ENCODE results near the gene EYA2.
"Not testable (repeated sequence)": the region's sequence is repeated elsewhere in the genome, so short reads cannot be mapped to it uniquely, and the experiment has no call there.

The EYA2 gene

DNA sequence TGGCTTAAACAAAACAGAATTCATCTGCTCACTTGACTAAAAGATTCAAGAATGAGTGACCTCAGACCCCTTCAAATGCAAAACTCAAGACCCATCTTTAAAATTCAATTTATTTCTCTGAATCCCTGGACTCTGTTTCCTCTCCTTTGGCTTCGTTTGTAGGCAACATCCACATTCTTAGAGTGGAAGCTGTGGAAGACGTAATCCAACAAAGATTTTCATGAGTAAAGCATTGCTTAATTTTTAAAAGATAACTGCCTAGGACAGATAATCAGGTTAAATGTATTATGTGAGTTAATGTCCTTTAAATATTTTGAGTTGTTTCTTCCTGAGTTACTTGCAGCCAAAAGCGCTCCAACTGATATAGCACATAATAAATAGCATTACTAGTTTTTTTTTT lies 297.3 kb downstream of the EYA2 start:
- DNase-seq, result no peak

DNA sequence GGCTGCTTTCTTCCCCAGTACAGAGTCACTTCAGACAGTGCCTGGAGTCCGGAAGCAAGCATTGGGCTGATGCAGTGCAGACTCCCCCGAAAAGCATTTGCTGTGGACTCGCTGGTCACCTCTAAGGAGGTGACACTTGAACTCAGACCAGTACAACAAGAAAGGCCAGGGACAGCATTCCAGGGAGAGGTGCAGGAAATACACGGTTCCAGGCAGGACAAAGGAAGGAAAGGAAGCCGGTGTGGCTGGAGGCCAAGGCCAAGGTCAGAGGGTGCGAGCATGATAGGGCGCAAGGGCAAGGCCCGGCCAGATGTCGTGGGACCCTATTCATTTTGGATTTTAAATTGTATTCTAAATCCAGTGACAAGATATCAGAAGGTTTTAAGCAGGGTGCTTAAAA lies 300.9 kb downstream of the EYA2 start:
- no peak for DNase-seq

DNA sequence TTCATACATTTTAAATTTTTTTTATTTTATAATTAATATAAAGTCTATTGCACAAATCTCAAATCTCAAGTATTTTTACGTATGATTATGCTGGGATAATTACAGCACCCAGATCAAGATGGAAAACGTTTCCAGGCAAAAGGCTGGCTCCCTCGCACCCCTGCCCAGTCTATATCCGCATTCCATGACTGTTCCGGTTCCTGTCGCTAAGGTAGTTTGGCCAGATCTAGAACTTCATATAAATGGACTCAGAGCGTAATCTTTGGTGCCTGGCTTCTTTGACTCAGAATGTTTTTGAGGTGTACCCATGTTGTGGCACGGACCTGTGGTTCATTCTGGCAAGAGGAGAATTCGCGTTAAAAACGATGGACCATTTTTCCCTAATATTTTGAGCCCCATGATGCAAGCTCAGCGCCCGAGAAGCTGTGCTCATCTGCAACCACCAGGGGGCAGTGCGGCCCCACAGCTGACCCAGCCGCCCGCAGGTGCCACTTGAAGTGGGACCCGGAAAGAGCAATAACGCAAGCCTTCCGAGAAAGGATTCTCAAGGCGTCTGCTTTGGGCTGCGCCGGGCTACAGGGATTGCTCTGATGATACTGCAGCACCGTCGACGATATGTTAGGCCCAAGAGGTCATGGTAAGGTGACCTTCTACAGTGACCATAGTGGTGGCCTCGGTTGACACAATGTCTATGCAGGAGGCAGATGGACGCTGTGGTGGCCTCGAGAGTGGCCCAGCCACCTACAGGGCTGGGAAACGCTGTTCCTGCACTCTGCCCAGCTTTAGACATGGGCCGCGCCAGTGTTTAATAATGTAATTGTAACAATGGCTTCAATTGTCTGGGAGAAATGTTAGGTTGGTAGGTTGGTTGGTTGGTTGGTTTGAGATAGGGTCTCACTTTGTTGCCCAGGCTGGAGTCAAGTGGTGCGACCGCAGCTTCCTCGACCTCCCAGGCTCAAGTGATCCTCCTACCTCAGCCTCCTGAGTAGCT lies 301.7 kb downstream of the EYA2 start:
- DNase-seq, result peak; percentile 42

DNA sequence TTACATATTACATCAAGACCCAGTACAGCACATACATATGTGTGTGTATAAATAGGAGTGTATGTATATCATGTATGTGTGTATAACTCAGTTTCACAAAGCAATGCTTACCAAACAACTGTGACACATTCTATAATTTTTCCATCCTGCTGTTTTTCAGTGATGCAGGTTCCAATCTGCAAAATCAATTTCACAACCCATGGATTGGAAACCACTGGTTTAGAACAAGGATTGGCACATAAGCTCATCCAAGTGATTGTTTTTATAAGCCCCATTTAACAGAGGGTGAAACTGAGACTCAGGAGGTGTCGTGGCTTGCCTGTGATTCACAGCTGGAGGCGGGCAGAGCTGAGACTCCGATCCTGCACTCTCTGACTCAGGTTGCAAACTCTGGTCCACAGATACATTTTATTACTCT lies 303.6 kb downstream of the EYA2 start:
- no peak for DNase-seq

DNA sequence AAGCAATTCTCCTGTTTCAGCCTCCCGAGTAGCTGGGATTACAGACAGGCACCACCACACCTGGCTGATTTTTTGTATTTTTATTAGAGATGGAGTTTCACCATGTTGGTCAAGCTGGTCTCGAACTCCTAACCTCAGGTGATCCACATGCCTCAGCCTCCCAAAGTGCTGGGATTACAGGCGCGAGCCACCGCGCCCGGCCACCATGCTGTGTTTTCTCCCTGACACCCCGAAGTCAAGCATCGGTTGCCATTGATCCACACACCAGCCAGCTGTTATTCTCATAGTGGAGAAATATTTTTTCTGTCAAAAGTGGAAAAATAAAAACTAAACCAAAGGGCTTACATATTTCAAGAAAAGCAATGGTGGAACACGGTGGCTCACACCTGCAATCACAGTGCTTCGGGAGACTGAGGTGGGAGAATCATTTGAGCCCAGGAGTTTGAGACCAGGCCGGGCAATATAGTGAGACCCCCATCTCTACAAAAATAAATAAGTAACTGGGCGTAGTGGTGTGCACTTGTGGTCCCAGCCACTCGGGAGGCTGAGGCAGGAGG lies 304.4 kb downstream of the EYA2 start:
- no peak for DNase-seq

DNA sequence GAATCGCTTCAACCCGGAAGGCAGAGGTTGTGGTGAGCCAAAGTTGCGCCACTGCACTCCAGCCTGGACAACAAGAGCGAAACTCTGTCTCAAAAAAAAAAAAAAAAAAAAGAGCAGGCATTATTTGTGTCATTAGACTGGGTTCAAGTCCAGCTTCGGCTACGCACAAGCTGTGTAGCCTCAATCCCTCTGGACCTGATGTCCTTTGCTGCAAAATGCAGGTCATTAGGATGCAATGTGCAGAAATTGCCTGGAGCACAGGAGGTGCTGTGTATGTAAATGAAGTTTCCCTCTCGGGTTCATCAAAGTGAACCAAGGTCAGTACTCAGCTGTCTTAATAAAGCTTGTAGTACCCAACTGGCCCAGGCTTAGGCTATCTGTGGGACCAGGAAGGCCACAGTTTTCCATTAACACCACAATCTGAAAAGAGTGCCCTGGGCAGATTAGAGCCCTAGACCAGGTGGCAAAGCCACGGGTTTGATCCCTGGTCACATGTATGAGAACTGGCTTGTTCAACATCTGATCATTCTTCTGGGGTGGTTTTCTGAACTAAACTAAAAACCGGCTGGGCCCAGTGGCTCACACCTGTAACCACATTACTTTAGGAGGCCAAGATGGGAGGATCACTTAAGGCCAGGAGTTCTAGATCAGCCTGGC lies 306.6 kb downstream of the EYA2 start:
- DNase-seq, result no peak

DNA sequence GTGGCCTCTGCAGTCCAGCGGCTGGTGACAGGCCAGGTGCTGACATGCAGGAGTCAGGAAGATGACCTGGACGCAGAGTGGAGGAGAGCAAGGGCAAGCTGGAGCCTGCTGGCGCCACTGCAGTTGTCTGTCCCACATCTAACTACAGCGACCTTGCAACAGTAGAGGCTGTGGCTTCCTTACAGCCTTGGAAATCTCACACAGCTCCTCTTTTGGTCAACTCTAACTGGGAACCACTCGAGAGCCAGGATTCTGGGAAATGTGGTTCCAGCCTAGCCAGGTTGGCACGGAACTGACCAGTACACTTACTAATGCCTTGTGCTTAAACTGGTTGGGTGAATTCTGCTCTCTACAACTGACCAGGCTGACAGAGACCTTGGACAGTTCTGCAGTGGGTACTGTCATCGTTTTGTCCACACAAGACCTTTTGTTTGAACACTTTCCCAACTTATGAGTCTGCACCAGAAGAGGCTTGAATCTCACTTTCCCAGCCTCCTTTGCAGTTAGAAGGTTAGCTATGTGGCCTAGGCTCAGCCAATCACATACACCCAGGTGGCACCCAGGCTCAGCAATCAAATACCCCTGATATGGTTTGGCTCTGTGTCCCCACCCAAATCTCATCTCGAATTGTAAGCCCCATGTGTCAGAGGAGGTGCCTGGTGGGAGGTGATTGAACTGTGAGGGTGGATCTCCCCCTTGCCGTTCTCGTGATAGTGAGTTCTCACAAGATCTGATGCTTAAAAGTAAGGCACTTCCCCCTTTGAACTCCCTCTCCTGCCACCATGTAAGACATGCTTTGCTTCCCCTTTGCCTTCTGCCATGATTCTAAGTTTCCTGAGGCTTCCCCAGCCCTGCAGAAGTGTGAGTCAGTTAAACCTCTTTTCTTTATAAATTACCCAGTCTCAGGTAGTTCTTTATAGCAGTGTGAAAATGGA lies 308.4 kb downstream of the EYA2 start:
- no peak for DNase-seq

DNA sequence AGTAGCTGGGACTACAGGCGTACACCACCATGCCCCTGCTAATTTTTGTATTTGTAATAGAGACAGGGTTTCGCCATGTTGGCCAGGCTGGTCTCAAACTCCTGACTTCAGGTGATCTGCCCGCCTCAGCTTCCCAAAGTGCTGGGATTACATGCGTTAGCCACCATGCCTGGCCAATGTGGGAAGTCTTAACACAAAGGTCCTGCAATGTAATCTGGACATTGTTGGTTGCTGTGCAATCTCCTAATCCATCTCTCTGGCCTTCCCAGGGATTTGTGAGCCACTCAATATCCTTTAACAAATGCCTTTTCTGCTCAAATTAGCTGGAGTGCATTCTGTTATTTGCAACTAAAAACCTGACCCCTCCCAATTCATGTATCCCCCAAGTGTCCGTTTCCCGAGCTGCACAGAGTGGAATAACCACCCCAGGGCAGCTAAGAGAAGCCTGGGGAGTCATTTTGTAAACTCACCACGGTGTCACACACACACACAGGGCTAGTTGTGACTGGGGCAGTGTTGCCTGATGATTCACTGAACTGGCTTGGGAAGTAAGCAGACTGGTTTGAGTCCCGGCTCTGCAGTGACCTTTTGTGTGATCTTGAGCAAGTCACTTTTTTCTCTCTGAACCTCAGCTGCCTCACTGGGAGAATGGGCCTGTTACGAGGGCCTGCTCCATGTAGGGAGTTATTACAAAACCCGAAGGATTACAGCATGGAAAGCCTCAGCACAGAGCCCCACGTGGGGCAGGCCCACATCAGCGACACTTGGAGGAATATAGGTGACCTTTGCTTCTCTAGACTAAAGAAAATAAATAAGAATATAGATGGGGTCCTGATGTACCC lies 309.6 kb downstream of the EYA2 start:
- no peak for DNase-seq

DNA sequence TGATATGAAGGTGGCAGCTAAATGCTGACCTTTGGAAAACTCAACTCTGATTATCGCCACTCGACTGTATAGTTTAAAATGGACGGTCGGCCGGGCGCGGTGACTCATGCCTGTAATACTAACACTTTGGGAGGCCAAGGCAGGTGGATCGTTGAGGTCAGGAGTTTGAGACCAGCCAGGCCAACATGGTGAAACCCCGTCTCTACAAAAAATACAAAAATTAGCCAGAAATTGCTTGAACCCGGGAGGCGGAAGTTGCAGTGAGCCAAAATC lies 310.1 kb downstream of the EYA2 start:
- not testable (repeated sequence) for DNase-seq

DNA sequence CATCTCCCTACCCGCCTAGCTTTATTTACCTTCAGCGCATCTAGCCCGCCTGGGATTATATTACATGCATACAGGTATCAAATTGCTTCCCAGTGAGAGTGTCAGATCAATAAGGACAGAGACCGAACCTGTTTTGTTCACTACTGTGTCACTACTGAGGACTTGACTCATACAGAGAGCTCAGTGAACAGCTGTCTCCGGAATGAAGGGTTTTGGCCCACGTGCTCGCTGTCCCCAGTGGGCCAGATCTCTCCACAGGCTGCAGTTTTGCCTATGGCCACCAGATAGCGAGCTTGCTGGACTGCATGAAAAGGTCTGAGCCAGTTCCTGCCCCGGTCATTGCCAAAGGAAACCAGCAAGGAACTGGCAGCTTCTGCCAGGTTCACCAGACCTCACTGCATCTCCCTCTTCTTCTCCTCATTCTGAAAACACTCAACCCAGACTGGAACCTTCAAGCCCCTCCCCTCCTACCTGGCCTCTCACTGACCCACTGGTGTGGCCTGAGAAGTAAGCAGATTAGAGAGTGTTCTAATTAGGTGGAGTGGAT lies 311.0 kb downstream of the EYA2 start:
- DNase-seq, result peak; percentile 41

DNA sequence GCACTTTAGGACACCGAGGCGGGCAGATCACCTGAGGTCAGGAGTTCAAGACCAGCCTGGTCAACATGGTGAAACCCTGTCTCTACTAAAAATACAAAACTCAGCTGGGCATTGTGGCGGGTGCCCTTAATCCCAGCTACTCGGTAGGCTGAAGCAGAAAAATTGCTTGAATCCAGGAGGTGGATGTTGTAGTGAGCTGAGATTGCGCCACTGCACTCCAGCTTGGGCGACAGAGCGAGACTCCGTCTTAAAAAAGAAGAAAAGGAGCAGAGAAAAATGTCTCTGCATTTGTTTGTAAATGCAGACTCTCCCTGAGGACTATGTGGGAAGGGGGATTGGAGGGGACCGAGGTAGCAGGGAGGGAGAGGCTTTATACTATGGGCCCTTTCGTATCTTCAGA lies 311.9 kb downstream of the EYA2 start:
- DNase-seq, result not testable (repeated sequence)

DNA sequence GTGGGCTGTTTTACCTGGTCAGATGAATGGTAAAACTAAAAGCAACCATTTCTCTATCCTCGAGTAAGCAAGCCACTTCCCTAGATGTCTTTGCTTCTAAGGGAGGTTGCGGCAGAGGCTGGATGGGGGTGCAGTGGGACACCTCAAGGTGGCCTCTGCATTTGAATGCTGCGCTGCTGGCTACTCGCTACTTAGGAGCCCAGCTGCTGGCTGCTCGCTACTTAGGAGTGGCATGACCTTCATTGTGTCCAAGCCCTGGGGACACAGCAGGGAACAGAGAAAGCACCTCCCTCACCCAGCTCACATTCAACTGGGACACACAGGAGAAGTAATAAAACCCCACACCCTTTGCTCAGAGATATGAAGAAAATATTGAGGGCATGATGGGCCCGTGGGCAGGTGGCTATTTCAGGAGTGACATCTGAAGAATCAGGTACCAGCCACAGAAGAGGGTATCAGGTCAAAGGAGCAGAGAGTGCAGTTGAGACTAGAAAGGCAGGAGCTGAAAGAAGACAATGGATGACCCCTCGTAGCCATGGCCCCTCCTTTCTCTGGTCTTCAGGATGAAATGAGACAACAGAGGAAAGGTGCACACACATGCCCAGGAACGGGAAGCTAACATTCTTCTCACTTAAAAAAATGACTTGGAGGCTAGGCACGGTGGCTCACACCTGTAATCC lies 312.5 kb downstream of the EYA2 start:
- no peak for DNase-seq

DNA sequence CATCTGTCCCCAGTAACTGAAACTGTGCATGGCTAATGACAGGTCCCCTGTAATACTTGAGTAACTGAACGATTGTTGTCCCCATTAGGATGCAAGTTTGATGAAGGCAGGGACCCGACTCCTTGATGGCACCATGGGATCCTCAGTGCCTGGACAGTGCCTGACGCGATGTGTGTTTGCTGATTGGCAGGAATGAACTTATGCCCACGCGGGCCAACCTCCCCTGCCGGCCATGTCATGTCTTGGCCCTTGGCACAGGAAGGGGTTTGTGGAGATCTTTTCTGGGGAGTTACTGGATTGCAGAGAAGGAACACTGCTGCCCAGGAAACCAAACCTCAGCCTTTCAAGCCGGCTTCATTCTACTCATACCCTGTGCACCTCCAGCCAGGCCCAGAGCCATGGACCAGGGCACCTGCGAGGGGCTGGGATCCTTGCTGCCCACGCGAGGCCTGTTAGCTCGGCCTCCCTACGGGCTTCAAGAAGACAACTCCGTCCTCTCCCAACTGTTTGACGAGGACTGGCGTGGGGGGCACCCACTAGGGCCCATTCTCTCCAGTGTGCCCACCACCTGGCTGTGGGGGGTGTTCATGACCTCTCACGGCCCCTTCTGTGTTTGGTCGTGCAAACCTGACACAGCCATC lies 314.0 kb downstream of the EYA2 start:
- DNase-seq, result no peak

DNA sequence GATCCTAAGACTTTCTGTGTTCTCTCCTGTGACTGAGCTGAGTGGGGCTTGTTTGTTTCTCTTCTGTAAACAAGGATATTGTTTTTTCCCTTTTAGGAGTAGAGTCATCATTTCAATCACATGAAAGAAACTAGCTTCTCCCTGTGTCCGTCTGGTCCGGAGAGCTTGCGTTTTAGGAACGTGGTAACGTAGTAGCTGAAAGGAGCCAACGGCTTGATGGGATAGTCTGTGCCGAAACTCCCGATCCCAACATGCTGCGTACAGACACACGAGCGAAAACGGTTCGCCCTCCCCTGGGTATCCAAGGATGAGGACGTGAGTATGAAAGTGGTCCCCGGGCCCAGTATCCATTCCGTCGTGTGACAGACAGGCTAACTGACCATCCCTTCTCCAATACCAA lies 315.3 kb downstream of the EYA2 start:
- DNase-seq, result no peak

DNA sequence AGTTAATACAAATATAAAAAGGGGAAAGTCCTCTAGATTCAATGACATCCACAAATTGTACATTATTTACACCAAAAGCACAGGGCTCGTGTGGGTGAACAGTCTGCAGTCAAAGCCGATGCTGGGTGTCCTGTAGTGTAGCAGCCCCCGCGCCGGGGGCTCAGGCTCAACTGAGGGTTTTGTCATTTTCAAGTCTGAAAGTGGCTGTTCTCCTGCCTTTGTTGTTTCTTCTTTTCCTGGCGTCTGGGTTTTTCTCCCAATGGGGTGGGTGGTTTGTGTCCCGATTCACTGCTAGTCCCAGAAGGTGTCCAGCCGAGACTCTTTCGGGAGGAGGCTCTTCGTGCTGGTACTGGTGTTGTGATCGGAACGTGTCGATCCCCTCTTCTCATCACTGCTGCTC lies 315.8 kb downstream of the EYA2 start:
- DNase-seq, result no peak

DNA sequence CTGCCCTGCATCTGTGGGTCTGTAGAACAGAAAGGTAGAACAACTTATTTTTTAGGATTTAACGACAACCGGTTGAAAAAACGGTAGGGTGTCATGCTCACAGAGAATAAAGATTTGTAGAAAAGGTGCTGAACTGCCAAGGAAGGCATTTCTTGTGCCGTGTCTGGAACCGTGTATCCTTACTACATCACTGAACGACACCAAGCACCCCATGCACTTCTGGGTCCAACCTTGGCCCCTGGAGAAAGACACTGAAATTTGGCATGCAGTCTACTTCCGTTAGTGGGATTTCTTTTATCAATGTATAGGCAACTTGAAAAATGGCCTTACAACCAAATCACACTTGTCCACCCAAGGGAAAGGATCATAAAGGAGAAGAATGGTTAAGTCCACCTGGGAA lies 316.4 kb downstream of the EYA2 start:
- DNase-seq, result no peak

DNA sequence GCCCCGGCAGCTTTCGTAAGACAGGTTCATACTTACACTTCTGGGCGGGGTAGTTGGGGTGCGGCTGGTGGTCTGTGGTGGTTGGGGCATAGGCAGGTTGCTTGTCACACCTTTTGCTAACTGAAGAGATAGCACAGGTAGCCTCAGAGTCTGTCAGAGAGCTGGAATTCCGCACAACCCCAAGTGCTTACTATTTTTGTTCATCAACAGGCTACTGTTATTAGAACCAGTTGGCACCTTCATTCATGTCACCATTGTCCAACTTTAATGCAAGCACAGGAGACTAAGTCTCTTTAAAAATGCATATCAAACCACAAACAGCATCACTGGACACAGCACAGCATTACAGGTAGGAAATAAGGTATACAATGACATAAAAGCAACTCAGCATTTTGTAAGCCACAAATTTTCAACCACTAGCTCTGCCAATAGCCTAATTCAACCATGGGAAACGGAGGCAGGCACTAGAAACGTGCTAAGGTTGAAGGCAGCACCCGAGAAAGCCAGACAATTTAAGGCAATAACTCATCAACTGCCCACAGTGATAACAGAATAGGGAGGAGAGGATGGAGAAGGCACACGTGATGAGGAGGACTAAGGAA lies 318.1 kb downstream of the EYA2 start:
- no peak for DNase-seq

DNA sequence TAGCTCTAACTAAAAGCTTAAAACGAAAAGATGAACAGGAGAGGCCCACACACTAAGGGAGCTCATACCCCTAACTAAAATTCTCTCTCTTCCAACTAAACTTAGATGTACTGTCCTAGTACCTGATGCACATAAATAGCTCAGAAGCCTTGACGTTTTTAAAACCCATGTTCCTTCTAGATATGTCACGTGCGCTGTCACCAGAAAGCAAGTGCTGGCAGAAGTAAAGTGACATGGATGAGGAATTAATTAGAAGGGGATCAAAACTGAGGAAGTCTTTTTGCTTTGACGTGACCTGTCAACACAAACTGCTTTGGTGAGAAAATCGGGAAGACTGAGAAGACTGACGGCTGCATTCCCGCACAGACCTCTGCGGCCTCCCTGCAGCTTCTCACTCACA lies 319.3 kb downstream of the EYA2 start:
- DNase-seq, result no peak

DNA sequence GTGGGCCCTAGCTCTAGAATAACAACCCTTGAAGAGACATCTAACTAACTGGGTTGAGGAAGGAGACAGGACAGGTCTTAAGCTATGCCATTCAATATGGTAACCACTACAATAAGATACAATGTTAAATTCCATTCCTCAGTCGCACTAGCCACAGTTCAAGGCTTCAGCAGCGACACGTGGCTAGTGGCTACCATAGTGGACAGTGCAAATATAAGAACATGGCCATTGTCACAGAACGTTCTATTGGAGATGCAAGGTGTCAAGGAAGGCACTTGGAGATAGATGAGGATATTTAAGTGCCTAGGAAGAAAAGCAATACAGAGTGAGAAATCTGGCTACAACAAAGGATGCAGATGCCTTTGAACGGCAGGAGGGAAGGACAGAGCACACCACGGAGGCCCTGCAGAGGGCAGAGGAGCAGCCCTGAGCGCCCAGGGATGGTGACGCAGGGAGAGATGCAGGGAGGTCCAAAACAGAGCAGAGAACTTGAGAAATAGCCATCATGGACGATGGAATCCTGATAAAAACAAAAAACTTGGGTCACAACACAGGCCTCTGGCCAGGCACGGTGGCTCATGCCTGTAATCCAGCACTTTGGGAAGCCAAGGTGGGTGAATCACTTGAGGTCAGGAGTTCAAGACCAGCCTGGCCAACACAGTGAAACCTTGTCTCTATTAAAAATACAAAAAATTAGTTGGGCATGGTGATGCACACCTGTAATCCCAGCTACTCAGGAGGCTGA lies 321.2 kb downstream of the EYA2 start:
- no peak for DNase-seq

All from KG1 (cell line).